Astrocyte (in vitro differentiated cells and primary cell): Measurements from ENCODE around the gene DGKI. TPM values are rescaled to one million over a fixed set of nuclear protein-coding genes. Genes with fewer than 3 reads are reported as not detected.

Experiments
- DNase-seq: peaks from one replicate; pipeline ENCODE4 v3.0.0-alpha.2; 2010; ENCODE audit warnings: low read depth
- FAIRE-seq: peaks from 2 replicates; lab custom pipeline; 2011; peaks lifted over from hg19 to GRCh38; lab: Jason Lieb, UNC
- H2AFZ ChIP-seq: 2 replicates; pipeline ENCODE4 v1.6.0; 2012; ENCODE audit warnings: low read depth, low read length, inconsistent platforms
- H3K27ac ChIP-seq: 2 replicates; pipeline ENCODE4 v1.5.1; 2011; ENCODE audit warnings: low read depth, low read length, inconsistent platforms
- H3K27me3 ChIP-seq: 2 replicates; pipeline ENCODE4 v1.6.0; 2011; ENCODE audit warnings: low read length, inconsistent platforms; ENCODE audit not compliant: insufficient read depth
- H3K36me3 ChIP-seq: 2 replicates; pipeline ENCODE4 v1.5.1; 2011; ENCODE audit warnings: low read length, inconsistent platforms; ENCODE audit not compliant: insufficient read depth
- H3K4me1 ChIP-seq: 2 replicates; pipeline ENCODE4 v1.5.1; 2011; ENCODE audit warnings: low read length, inconsistent platforms; ENCODE audit not compliant: insufficient read depth
- H3K4me2 ChIP-seq: 2 replicates; pipeline ENCODE4 v1.6.0; 2012; ENCODE audit warnings: low read length, inconsistent platforms
- H3K4me3 ChIP-seq: 2 replicates; pipeline ENCODE4 v1.5.1; 2011; ENCODE audit warnings: low read depth, mild to moderate bottlenecking, low read length, inconsistent platforms; ENCODE audit not compliant: insufficient read depth
- H3K79me2 ChIP-seq: 2 replicates; pipeline ENCODE4 v1.6.0; 2012; ENCODE audit warnings: mild to moderate bottlenecking, low read length, inconsistent platforms; ENCODE audit not compliant: insufficient read depth
- H3K9ac ChIP-seq: 2 replicates; pipeline ENCODE4 v1.6.0; 2012; ENCODE audit warnings: mild to moderate bottlenecking, low read length, inconsistent platforms
- H3K9me3 ChIP-seq: 2 replicates; pipeline ENCODE4 v1.5.1; 2012; ENCODE audit warnings: low read depth, mild to moderate bottlenecking, low read length, inconsistent platforms; ENCODE audit not compliant: insufficient read depth
- H4K20me1 ChIP-seq: 2 replicates; pipeline ENCODE4 v1.6.0; 2012; ENCODE audit warnings: low read length, inconsistent platforms; ENCODE audit not compliant: insufficient read depth
- H3K27ac Mint-ChIP-seq: one replicate; pipeline ENCODE4 v1.8.0; 2021; ENCODE audit warnings: mild to moderate bottlenecking, mixed read lengths; ENCODE audit not compliant: unreplicated experiment
- H3K27me3 Mint-ChIP-seq: one replicate; pipeline ENCODE4 v1.8.0; 2021; ENCODE audit warnings: low read depth, mixed read lengths; ENCODE audit not compliant: unreplicated experiment
- H3K36me3 Mint-ChIP-seq: one replicate; pipeline ENCODE4 v1.8.0; 2021; ENCODE audit warnings: low read depth, mixed read lengths; ENCODE audit not compliant: unreplicated experiment
- H3K4me1 Mint-ChIP-seq: one replicate; pipeline ENCODE4 v1.8.0; 2021; ENCODE audit warnings: low read depth, mixed read lengths; ENCODE audit not compliant: unreplicated experiment
- H3K4me3 Mint-ChIP-seq: one replicate; pipeline ENCODE4 v1.8.0; 2021; ENCODE audit warnings: mild to moderate bottlenecking, moderate library complexity, mixed read lengths; ENCODE audit not compliant: unreplicated experiment
- H3K9me3 Mint-ChIP-seq: one replicate; pipeline ENCODE4 v1.8.0; 2021; ENCODE audit warnings: mild to moderate bottlenecking, mixed read lengths; ENCODE audit not compliant: unreplicated experiment
- CTCF ChIP-seq: IDR thresholded peaks from 2 replicates; pipeline ENCODE4 v1.5.1; 2011; ENCODE audit warnings: low read depth, mild to moderate bottlenecking, inconsistent platforms, low read length, moderate library complexity; ENCODE audit not compliant: insufficient read depth
- EZH2 ChIP-seq: IDR thresholded peaks from 2 replicates; pipeline ENCODE4 v1.6.1; 2012; ENCODE audit warnings: mild to moderate bottlenecking, low read length, inconsistent platforms; ENCODE audit not compliant: insufficient read depth
- total RNA-seq: library from RNA; stranded (reverse); gene quantifications from 2 replicates; pipeline ENCODE4 v1.2.1, GENCODE V29; 2021

The DGKI gene
- total RNA-seq, 1 donor from 2014 or later: 6.3 TPM

- no peak overlapping the region for H3K9ac ChIP-seq
- H3K27me3 ChIP-seq: no peaks in the 10 kb centered on the region
- no peaks in the 10 kb centered on the region for H3K9me3 Mint-ChIP-seq
- H3K27me3 Mint-ChIP-seq: no peaks in the 10 kb centered on the region
- no peak overlapping the region for H3K27ac ChIP-seq
- no peaks in the 10 kb centered on the region for H4K20me1 ChIP-seq
- H2AFZ ChIP-seq: no peak overlapping the region
- H3K27ac Mint-ChIP-seq: no peak overlapping the region
- H3K36me3 ChIP-seq: no peaks in the 10 kb centered on the region
- H3K4me1 Mint-ChIP-seq: no peaks in the 10 kb centered on the region
- no peak overlapping the region for H3K4me3 Mint-ChIP-seq
- H3K36me3 Mint-ChIP-seq: no peaks in the 10 kb centered on the region
- DNase-seq (no peak), FAIRE-seq (no peak)
- no peak overlapping the region for H3K4me2 ChIP-seq
- TF ChIP-seq CTCF (no peak), EZH2 (no peak)
- H3K9me3 ChIP-seq: no peaks in the 10 kb centered on the region
- peaks cover 5% of the 10 kb centered on the region for H3K4me1 ChIP-seq
- no peaks in the 10 kb centered on the region for H3K79me2 ChIP-seq
- no peak overlapping the region for H3K4me3 ChIP-seq
These were observed 119.4 kb downstream of the DGKI start for GRCh38 chr7:137727413-137727812.

GRCh38 chr7:137718355-137718754 lies 128.4 kb downstream of the DGKI start:
- peak overlapping the region; percentile 62 for H2AFZ ChIP-seq
- no peaks in the 10 kb centered on the region for H3K27me3 ChIP-seq
- H3K36me3 Mint-ChIP-seq: peaks cover 5% of the 10 kb centered on the region
- TF ChIP-seq CTCF: no peak
- no peak for TF ChIP-seq EZH2
- peaks cover 18% of the 10 kb centered on the region for H3K4me1 Mint-ChIP-seq
- peak overlapping the region; percentile 54 for H3K9ac ChIP-seq
- FAIRE-seq (no peak), DNase-seq (peak; percentile 23)
- H3K9me3 Mint-ChIP-seq: no peaks in the 10 kb centered on the region
- peak overlapping the region; percentile 81 for H3K4me2 ChIP-seq
- no peaks in the 10 kb centered on the region for H4K20me1 ChIP-seq
- H3K4me1 ChIP-seq: peaks cover 21% of the 10 kb centered on the region
- H3K9me3 ChIP-seq: no peaks in the 10 kb centered on the region
- no peak overlapping the region for H3K4me3 ChIP-seq
- H3K79me2 ChIP-seq: no peaks in the 10 kb centered on the region
- no peaks in the 10 kb centered on the region for H3K36me3 ChIP-seq
- no peaks in the 10 kb centered on the region for H3K27me3 Mint-ChIP-seq
- H3K27ac ChIP-seq: peak overlapping the region; percentile 66
- no peak overlapping the region for H3K4me3 Mint-ChIP-seq
- peak overlapping the region; percentile 41 for H3K27ac Mint-ChIP-seq

GRCh38 chr7:137717811-137718271 lies 128.9 kb downstream of the DGKI start:
- H3K9me3 Mint-ChIP-seq: no peaks in the 10 kb centered on the region
- Histone ChIP-seq H2AFZ (peak overlapping the region; percentile 62), H3K4me3 (peak overlapping the region; percentile 35), H3K36me3 (no peaks in the 10 kb centered on the region), H3K4me1 (peaks cover 21% of the 10 kb centered on the region), H3K9ac (peak overlapping the region; percentile 54), H3K4me2 (peak overlapping the region; percentile 81), H3K27me3 (no peaks in the 10 kb centered on the region), H3K79me2 (no peaks in the 10 kb centered on the region), H3K9me3 (no peaks in the 10 kb centered on the region), H3K27ac (peak overlapping the region; percentile 66), H4K20me1 (no peaks in the 10 kb centered on the region)
- peak; percentile 87 for DNase-seq
- no peaks in the 10 kb centered on the region for H3K27me3 Mint-ChIP-seq
- peak overlapping the region; percentile 41 for H3K27ac Mint-ChIP-seq
- FAIRE-seq: no peak
- no peak overlapping the region for H3K4me3 Mint-ChIP-seq
- no peak for TF ChIP-seq CTCF
- H3K36me3 Mint-ChIP-seq: peaks cover 5% of the 10 kb centered on the region
- H3K4me1 Mint-ChIP-seq: peaks cover 18% of the 10 kb centered on the region
